Measurements from ENCODE around the gene RPL32. TPM values are rescaled to one million over a fixed set of nuclear protein-coding genes. Genes with fewer than 3 reads are reported as not detected.

RPL32 gene
- total RNA-seq, 1 experiment from 2014 or later: 2,021 TPM

DNA sequence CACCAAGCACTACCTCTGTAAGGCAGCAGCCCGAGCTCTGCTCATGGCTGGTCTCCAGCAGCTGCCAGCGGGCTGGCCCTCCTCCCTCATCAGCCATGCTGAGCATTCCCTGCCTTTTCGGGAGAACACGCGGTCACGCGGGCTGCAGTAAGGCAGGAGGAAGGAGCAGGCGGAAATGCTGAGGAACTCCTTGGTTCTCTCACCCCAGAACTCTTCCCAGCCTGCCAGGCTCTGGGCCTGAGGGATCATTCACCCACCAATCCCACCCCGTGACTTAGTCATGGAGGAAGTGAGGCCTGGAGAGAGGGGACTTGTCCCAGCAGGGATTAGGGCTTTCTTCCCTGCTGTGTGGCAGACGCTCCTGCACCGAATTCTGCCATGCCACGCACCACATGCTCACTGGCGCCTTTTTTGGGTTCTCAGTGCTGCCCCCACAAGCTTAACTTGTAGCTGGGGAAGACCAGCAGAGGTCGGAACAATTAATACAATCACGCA lies 42.9 kb upstream of the RPL32 start:
- no peaks in the 10 kb centered on the region for H3K23me2 ChIP-seq (ENCODE audit: insufficient read length, low read depth, low read length, poor library complexity, severe bottlenecking)
- H3K4me3 Mint-ChIP-seq: no peak overlapping the region
- WGBS (ENCODE audit: extremely low coverage, insufficient read length, low lambda C conversion rate): no CpG with 5 or more reads among the region's 15 CpGs
- no peak overlapping the region for H4K5ac ChIP-seq (ENCODE audit: insufficient read length, low read depth, low read length)
- no peak overlapping the region for H3K27ac ChIP-seq (ENCODE audit: insufficient read length, low read depth, low read length)
- peaks cover 2% of the 10 kb centered on the region; the same call in 1 of the 2 replicates for H3K27me3 ChIP-seq (ENCODE audit: insufficient read depth, low read length)
- peaks cover 0 to 4% (median 0%) of the 10 kb centered on the region in 3 experiments; a peak in 2 of 7 replicates for H3K36me3 Mint-ChIP-seq (ENCODE audit: insufficient read depth in 1 of 3, low read depth in 3 of 3)
- no peak overlapping the region for H2AFZ ChIP-seq (ENCODE audit: low read length)
- no peak overlapping the region for H3K18ac ChIP-seq (ENCODE audit: insufficient read length, low read depth, low read length)
- no peak overlapping the region for H3K9ac ChIP-seq (ENCODE audit: extremely low read depth, insufficient read length, low read length)
- no peaks in the 10 kb centered on the region; the same call in 1 of the 2 replicates for H3K4me1 ChIP-seq (ENCODE audit: insufficient read depth, low read length)
- H2BK5ac ChIP-seq (ENCODE audit: insufficient read length, low read length): no peak overlapping the region
- H2AK5ac ChIP-seq (ENCODE audit: insufficient read length, low read length): no peak overlapping the region
- peaks cover 56% of the 10 kb centered on the region for H3K27me3 Mint-ChIP-seq (ENCODE audit: low read depth)
- TF ChIP-seq, protein P1, sequence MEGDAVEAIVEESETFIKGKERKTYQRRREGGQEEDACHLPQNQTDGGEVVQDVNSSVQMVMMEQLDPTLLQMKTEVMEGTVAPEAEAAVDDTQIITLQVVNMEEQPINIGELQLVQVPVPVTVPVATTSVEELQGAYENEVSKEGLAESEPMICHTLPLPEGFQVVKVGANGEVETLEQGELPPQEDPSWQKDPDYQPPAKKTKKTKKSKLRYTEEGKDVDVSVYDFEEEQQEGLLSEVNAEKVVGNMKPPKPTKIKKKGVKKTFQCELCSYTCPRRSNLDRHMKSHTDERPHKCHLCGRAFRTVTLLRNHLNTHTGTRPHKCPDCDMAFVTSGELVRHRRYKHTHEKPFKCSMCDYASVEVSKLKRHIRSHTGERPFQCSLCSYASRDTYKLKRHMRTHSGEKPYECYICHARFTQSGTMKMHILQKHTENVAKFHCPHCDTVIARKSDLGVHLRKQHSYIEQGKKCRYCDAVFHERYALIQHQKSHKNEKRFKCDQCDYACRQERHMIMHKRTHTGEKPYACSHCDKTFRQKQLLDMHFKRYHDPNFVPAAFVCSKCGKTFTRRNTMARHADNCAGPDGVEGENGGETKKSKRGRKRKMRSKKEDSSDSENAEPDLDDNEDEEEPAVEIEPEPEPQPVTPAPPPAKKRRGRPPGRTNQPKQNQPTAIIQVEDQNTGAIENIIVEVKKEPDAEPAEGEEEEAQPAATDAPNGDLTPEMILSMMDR (conservative IDR thresholded peaks at IDR 0.05): no peak; the same call in 2 of the 3 replicates
- H2BK12ac ChIP-seq (ENCODE audit: insufficient read length, low read depth, low read length): no peak overlapping the region
- H3K9me3 Mint-ChIP-seq: peaks cover 0 to 2% of the 10 kb centered on the region in 2 experiments; a peak in 2 of 5 replicates
- H3K9me3 ChIP-seq (ENCODE audit: control insufficient read depth, low read depth, low read length): no peaks in the 10 kb centered on the region
- no peak overlapping the region for H2BK15ac ChIP-seq (ENCODE audit: low read depth, low read length)
- no peak overlapping the region for H3T11ph ChIP-seq (ENCODE audit: low read length)
- H3K79me2 ChIP-seq (ENCODE audit: insufficient read depth, low read length): no peaks in the 10 kb centered on the region
- no peaks in the 10 kb centered on the region for H4K20me1 ChIP-seq (ENCODE audit: control insufficient read depth, insufficient read depth, insufficient read length)
- no peak overlapping the region for H2BK120ac ChIP-seq (ENCODE audit: low read depth, low read length, poor library complexity, severe bottlenecking)
- no peak overlapping the region for H3K14ac ChIP-seq (ENCODE audit: insufficient read depth, low read length)
- H4K8ac ChIP-seq (replicated peaks; ENCODE audit: insufficient read length, low read depth, low read length): no peak overlapping the region
- no peak overlapping the region; a peak in 1 of 7 replicates for H3K27ac Mint-ChIP-seq
- no peak overlapping the region for H3K4ac ChIP-seq (ENCODE audit: low read depth, low read length)
- no peak overlapping the region for H3K4me2 ChIP-seq (ENCODE audit: insufficient read depth, insufficient read length, low read length)
- H3K79me1 ChIP-seq (ENCODE audit: insufficient read depth, low read depth, low read length, poor library complexity, severe bottlenecking): no peaks in the 10 kb centered on the region
- DNase-seq: no peak
- H4K91ac ChIP-seq (ENCODE audit: insufficient read length, low read depth, low read length): no peak overlapping the region
- no peak overlapping the region for H2BK20ac ChIP-seq (ENCODE audit: low read depth, low read length, poor library complexity, severe bottlenecking)
- no peak overlapping the region for H3K23ac ChIP-seq (ENCODE audit: insufficient read length, low read depth, low read length)
- peaks cover 8 to 15% of the 10 kb centered on the region in 2 experiments for H3K4me1 Mint-ChIP-seq
- H3K56ac ChIP-seq (ENCODE audit: insufficient read length, low read depth, low read length): no peak overlapping the region
